OCI-LY7 (cell line): ENCODE data around the gene CD226. TPM values are rescaled to one million over a fixed set of nuclear protein-coding genes. Genes with fewer than 3 reads are reported as not detected.

ENCODE experiments used
- Bru-seq: library from RNA; stranded (reverse); fragments of 400-500 nt; gene quantifications from one replicate; lab custom pipeline; 2021; lab: Mats Ljungman, UMichigan
- BruChase-seq, 2 experiments: library from RNA; stranded (reverse); fragments of 400-500 nt; gene quantifications; one replicate each; lab custom pipeline; 2021; lab: Mats Ljungman, UMichigan
- BruUV-seq: library from RNA; stranded (reverse); fragments of 400-500 nt; replicated peaks from 2 replicates; lab custom pipeline; 2021; lab: Mats Ljungman, UMichigan
- CTCF ChIA-PET: fragments of 300-600 bp; sonication (Branson Sonifier 250); formaldehyde crosslinking; loops from one replicate; lab custom pipeline; 2022; ENCODE audit warnings: antibody characterized with exemption; ENCODE audit not compliant: unreplicated experiment; lab: Charles Lee
- POLR2A ChIA-PET: fragments of 300-600 bp; sonication (Branson Sonifier 250); formaldehyde crosslinking; loops from one replicate; lab custom pipeline; 2022; ENCODE audit warnings: antibody characterized with exemption; lab: Charles Lee
- DNase-seq: peaks from one replicate; pipeline ENCODE4 v3.0.0-alpha.2; 2015; ENCODE audit warnings: low spot score
- H2AFZ ChIP-seq: fragments of 200-600 bp; sonication (generic), shearing (Covaris generic); 2 replicates; pipeline ENCODE4 v1.6.1; 2014; ENCODE audit warnings: mild to moderate bottlenecking, antibody characterized with exemption, low read length, moderate library complexity
- H3K27ac ChIP-seq: fragments of 200-600 bp; sonication (generic); 2 replicates; pipeline ENCODE4 v1.5.1; 2014; ENCODE audit warnings: mixed run types, low read depth, mild to moderate bottlenecking, moderate library complexity, low read length, inconsistent platforms; ENCODE audit not compliant: poor library complexity, severe bottlenecking
- H3K36me3 ChIP-seq: fragments of 200-600 bp; sonication (generic); 2 replicates; pipeline ENCODE4 v1.6.1; 2014; ENCODE audit warnings: mild to moderate bottlenecking, antibody characterized with exemption, low read length, moderate library complexity, mixed read lengths; ENCODE audit not compliant: insufficient read depth
- H3K4me1 ChIP-seq: fragments of 200-600 bp; sonication (generic); 2 replicates; pipeline ENCODE4 v1.5.1; 2014; ENCODE audit warnings: mild to moderate bottlenecking, low read length; ENCODE audit not compliant: insufficient read depth, poor library complexity, severe bottlenecking
- H3K4me2 ChIP-seq: fragments of 200-600 bp; sonication (generic); 2 replicates; pipeline ENCODE4 v1.6.1; 2014; ENCODE audit warnings: mild to moderate bottlenecking, low read length
- H3K4me3 ChIP-seq: fragments of 200-600 bp; sonication (generic); 2 replicates; pipeline ENCODE4 v1.5.1; 2014; ENCODE audit warnings: mild to moderate bottlenecking, low read depth, low read length; ENCODE audit not compliant: poor library complexity, severe bottlenecking
- H3K79me2 ChIP-seq: fragments of 200-600 bp; sonication (generic); 2 replicates; pipeline ENCODE4 v1.6.1; 2016; ENCODE audit warnings: low read depth, mild to moderate bottlenecking, low read length, moderate library complexity, mixed read lengths; ENCODE audit not compliant: insufficient read depth
- H3K9me2 ChIP-seq: fragments of 200-600 bp; sonication (generic); 2 replicates; pipeline ENCODE4 v1.6.1; 2016; ENCODE audit warnings: mild to moderate bottlenecking, low read length, mixed read lengths; ENCODE audit not compliant: insufficient read depth
- H3K9me3 ChIP-seq: fragments of 200-600 bp; sonication (generic); 2 replicates; pipeline ENCODE4 v1.6.1; 2014; ENCODE audit warnings: mild to moderate bottlenecking, mixed run types, low read length, mixed read lengths
- H4K20me1 ChIP-seq: fragments of 200-600 bp; sonication (generic); 2 replicates; pipeline ENCODE4 v1.6.1; 2014; ENCODE audit warnings: mild to moderate bottlenecking, antibody characterized with exemption, low read length, moderate library complexity, mixed read lengths; ENCODE audit not compliant: insufficient read depth
- CTCF ChIP-seq: fragments of 200-600 bp; sonication (generic); conservative IDR thresholded peaks from 2 replicates; pipeline ENCODE4 v1.5.1; 2014; ENCODE audit warnings: mild to moderate bottlenecking, antibody characterized with exemption, low read length, moderate library complexity, mixed read lengths
- EZH2phosphoT487 ChIP-seq: fragments of 200-600 bp; sonication (generic); IDR thresholded peaks from 2 replicates; pipeline ENCODE4 v1.6.1; 2018; ENCODE audit warnings: low read depth, borderline replicate concordance, mild to moderate bottlenecking, mixed run types, antibody characterized with exemption, low read length, moderate library complexity, mixed read lengths
- intact Hi-C: fragments of 100-400 bp; cut with micrococcal nuclease; formaldehyde crosslinking; loops from one replicate; pipeline ENCODE4 v1.10.0; 2022; ENCODE audit not compliant: unreplicated experiment
- long read RNA-seq: library from polyadenylated mRNA; stranded (forward); transcript quantifications from one replicate; pipeline ENCODE4 v2.0.0, GENCODE V29; 2022
- total RNA-seq, 2 experiments: library from RNA; depleted of rRNA in 1 of 2; stranded (reverse); fragments of >200 nt in 1 of 2; shearing (Covaris generic) in 1 of 2; gene quantifications; 2 replicates each; pipeline ENCODE4 v1.2.3, GENCODE V29; 2014 to 2022

CD226 gene
- total RNA-seq (2014; rRNA removed; shearing (Covaris generic)) = not detected in 2 replicates
- total RNA-seq (2022) = 0.25 TPM in 1 of 2 replicates, not detected in the other
- percentile 29 among the genes with signal in this experiment for Bru-seq, nascent RNA
- BruChase-seq, experiment 1, labeled RNA remaining after a 6-hour chase = percentile 26 among the genes with signal in this experiment
- percentile 28 among the genes with signal in this experiment for BruChase-seq, experiment 2, labeled RNA remaining after a 2-hour chase
- long read RNA-seq = 0 reads

DNA sequence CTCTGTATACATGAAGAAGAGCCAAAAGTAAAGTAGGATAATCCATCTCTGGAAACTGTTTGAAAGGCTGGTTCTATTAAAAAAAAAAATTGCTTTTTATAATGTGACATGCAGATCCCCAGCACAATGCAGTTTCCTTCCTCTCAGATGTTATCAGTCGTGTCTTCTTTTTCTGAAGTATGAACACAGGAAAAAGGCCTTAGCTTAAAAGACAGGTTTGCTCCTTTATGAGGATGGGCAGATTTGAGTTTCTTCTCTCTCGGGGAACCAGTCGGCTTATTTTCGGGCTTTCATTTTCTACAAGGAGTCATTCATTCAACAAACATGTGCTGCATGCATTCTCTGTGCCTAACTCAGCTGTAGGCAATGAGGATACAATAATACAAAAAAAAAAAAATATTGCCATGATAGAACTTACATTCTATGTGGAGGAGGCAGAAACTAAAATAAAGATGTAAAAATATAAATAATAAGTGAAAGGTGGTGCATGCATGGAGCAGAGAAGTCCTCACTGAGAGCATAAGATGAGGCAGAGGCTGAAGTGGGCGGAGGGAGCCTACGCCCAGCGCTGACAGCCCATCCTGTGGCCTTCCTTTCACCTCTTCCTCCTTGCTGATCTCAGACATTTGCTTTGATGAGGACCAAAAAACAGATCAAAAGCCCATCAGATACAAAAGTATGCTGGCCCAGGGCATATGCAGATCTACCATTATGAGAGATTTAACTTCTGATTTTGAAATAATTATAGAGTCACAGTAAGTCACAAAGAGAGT, at the start of gene CD226:
Gene CD226, minus strand, starts transcription at position 513 of the 773 bp plus-strand sequence. Its CDS starts 467 bp downstream, at position 46.
- H3K4me1 ChIP-seq = no peaks in the 10 kb centered on the region
- no peak within 1 kb of the TSS for H3K4me2 ChIP-seq
- no peaks in the 10 kb centered on the region for H3K79me2 ChIP-seq
- ChIA-PET CTCF (no interaction called here), POLR2A (interaction anchor here (0.7 kb wide), 1 partner anchor 138 kb away, joined by 3 read pairs; no protein-coding TSS in a partner anchor)
- intact Hi-C loops = no loop called here
- no TSS peak for BruUV-seq
- H2AFZ ChIP-seq = no peak within 1 kb of the TSS
- no peaks in the 10 kb centered on the region for H3K9me2 ChIP-seq
- no peak within 1 kb of the TSS for H3K4me3 ChIP-seq
- no peak for DNase-seq
- no peak within 1 kb of the TSS for H3K27ac ChIP-seq
- no peaks in the 10 kb centered on the region for H3K36me3 ChIP-seq
- H3K9me3 ChIP-seq = no peaks in the 10 kb centered on the region
- H4K20me1 ChIP-seq = no peaks in the 10 kb centered on the region
- no peak for TF ChIP-seq EZH2phosphoT487
- TF ChIP-seq CTCF = no peak

DNA sequence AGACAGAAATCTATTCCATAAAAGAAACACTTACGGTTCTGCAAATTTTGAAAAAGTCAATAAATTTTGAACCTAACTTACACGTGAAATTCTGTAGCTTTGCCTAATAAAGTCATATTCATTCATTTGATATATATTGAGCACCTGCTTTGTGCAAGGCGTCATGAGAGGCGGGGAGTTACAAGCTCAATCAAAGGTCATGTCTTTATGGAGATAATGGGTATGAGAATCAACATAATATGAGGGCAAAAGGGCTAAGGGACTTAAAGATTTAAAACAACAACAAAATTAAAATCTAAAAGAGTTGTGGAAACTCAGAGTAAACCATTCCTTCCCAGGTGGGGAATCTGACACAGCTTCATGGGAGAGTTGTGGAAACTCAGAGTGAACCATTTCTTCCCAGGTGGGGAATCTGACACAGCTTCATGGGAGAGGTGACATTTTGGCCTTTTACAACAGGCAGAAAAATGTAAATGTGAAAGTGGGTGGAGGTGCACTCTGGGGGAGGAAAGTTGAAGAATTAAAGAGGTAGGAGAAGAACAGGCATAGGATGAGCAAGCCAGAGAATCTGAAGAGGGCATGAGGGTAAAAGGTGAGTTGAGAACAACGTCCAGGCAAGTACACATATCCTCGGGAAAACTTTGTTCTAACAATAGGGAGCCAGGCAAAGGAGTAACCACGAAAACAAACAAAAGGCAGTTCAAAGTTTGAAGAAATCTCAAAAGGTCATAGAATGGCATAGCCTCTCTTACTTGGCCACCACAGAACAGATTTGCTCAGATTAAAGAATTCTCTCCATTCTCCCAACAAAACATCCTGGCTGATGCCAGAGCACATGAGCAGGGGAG, 49.5 kb upstream of the CD226 start:
- Histone ChIP-seq H3K4me1 (no peaks in the 10 kb centered on the region), H3K9me2 (no peaks in the 10 kb centered on the region), H3K79me2 (no peaks in the 10 kb centered on the region), H2AFZ (no peak overlapping the region), H3K9me3 (no peaks in the 10 kb centered on the region), H3K36me3 (no peaks in the 10 kb centered on the region; the same call in 1 of the 2 replicates), H3K4me2 (no peak overlapping the region), H3K4me3 (no peak overlapping the region), H3K27ac (no peak overlapping the region), H4K20me1 (no peaks in the 10 kb centered on the region)
- DNase-seq = no peak
- ChIA-PET POLR2A (interaction anchor here (0.6 kb wide), 1 partner anchor 65 kb away, joined by 4 read pairs; no protein-coding TSS in a partner anchor), CTCF (no interaction called here)
- no TSS peak for BruUV-seq
- TF ChIP-seq CTCF = no peak
- TF ChIP-seq EZH2phosphoT487 = no peak
- intact Hi-C loops = no loop called here
